ENCODE data around the gene PPP1R12B.

Gene PPP1R12B

GRCh38 chr1:202348509-202349205, at the start of gene PPP1R12B:
TSS of gene PPP1R12B (plus strand) at chr1:202348699. CDS start at chr1:202348852, 153 bp downstream.
- peak within 1 kb of the TSS; percentile 51 for H3K9ac ChIP-seq (ENCODE audit: low read depth, low read length)
- peaks cover 5% of the 10 kb centered on the region for H3K4me1 ChIP-seq (ENCODE audit: control insufficient read depth, insufficient read depth, low read length)
- H3K9me3 ChIP-seq (ENCODE audit: control insufficient read depth, insufficient read depth, low read length), result no peaks in the 10 kb centered on the region
- peak within 1 kb of the TSS; percentile 87 for H3K4me3 ChIP-seq (ENCODE audit: low read depth, low read length)
- H3K27me3 ChIP-seq (ENCODE audit: control insufficient read depth, insufficient read depth, low read length), result no peaks in the 10 kb centered on the region
- no peaks in the 10 kb centered on the region for H3K36me3 ChIP-seq (ENCODE audit: control insufficient read depth, insufficient read depth, low read length)

- no peaks in the 10 kb centered on the region for H3K36me3 ChIP-seq (ENCODE audit: control insufficient read depth, insufficient read depth, low read length)
Observed at GRCh38 chr1:202302166-202302565, 46.3 kb upstream of the PPP1R12B start.

GRCh38 chr1:202304375-202304774, 44.1 kb upstream of the PPP1R12B start:
- H3K36me3 ChIP-seq (ENCODE audit: control insufficient read depth, insufficient read depth, low read length), result no peaks in the 10 kb centered on the region
- no peaks in the 10 kb centered on the region for H3K4me1 ChIP-seq (ENCODE audit: control insufficient read depth, insufficient read depth, low read length)
- H3K27me3 ChIP-seq (ENCODE audit: control insufficient read depth, insufficient read depth, low read length), result no peaks in the 10 kb centered on the region
- H3K9ac ChIP-seq (ENCODE audit: low read depth, low read length), result no peak overlapping the region
- no peak overlapping the region for H3K4me3 ChIP-seq (ENCODE audit: low read depth, low read length)
- H3K9me3 ChIP-seq (ENCODE audit: control insufficient read depth, insufficient read depth, low read length), result no peaks in the 10 kb centered on the region

More at GRCh38 chr1:202302166-202302565, 46.3 kb upstream of the PPP1R12B start:
- H3K27me3 ChIP-seq (ENCODE audit: control insufficient read depth, insufficient read depth, low read length), result no peaks in the 10 kb centered on the region
- no peak overlapping the region for H3K9ac ChIP-seq (ENCODE audit: low read depth, low read length)
- no peaks in the 10 kb centered on the region for H3K9me3 ChIP-seq (ENCODE audit: control insufficient read depth, insufficient read depth, low read length)
- no peak overlapping the region for H3K4me3 ChIP-seq (ENCODE audit: low read depth, low read length)
- H3K4me1 ChIP-seq (ENCODE audit: control insufficient read depth, insufficient read depth, low read length), result no peaks in the 10 kb centered on the region

- Histone ChIP-seq H3K4me3 (ENCODE audit: low read depth, low read length) (no peak overlapping the region), H3K4me1 (ENCODE audit: control insufficient read depth, insufficient read depth, low read length) (no peaks in the 10 kb centered on the region), H3K9me3 (ENCODE audit: control insufficient read depth, insufficient read depth, low read length) (no peaks in the 10 kb centered on the region), H3K9ac (ENCODE audit: low read depth, low read length) (no peak overlapping the region), H3K27me3 (ENCODE audit: control insufficient read depth, insufficient read depth, low read length) (no peaks in the 10 kb centered on the region), H3K36me3 (ENCODE audit: control insufficient read depth, insufficient read depth, low read length) (no peaks in the 10 kb centered on the region)
Observed at GRCh38 chr1:202305168-202305567, 43.3 kb upstream of the PPP1R12B start.

- no peaks in the 10 kb centered on the region for H3K36me3 ChIP-seq (ENCODE audit: control insufficient read depth, insufficient read depth, low read length)
- no peak overlapping the region for H3K4me3 ChIP-seq (ENCODE audit: low read depth, low read length)
- H3K4me1 ChIP-seq (ENCODE audit: control insufficient read depth, insufficient read depth, low read length), result no peaks in the 10 kb centered on the region
- H3K27me3 ChIP-seq (ENCODE audit: control insufficient read depth, insufficient read depth, low read length), result no peaks in the 10 kb centered on the region
- no peak overlapping the region for H3K9ac ChIP-seq (ENCODE audit: low read depth, low read length)
- H3K9me3 ChIP-seq (ENCODE audit: control insufficient read depth, insufficient read depth, low read length), result no peaks in the 10 kb centered on the region
Observed at GRCh38 chr1:202306535-202307345, 41.8 kb upstream of the PPP1R12B start.

GRCh38 chr1:202310071-202310725, 38.3 kb upstream of the PPP1R12B start:
- Histone ChIP-seq H3K9ac (ENCODE audit: low read depth, low read length) (no peak overlapping the region), H3K4me3 (ENCODE audit: low read depth, low read length) (no peak overlapping the region), H3K36me3 (ENCODE audit: control insufficient read depth, insufficient read depth, low read length) (no peaks in the 10 kb centered on the region), H3K4me1 (ENCODE audit: control insufficient read depth, insufficient read depth, low read length) (no peaks in the 10 kb centered on the region), H3K9me3 (ENCODE audit: control insufficient read depth, insufficient read depth, low read length) (no peaks in the 10 kb centered on the region), H3K27me3 (ENCODE audit: control insufficient read depth, insufficient read depth, low read length) (no peaks in the 10 kb centered on the region)

GRCh38 chr1:202310746-202311145, 37.8 kb upstream of the PPP1R12B start:
- no peak overlapping the region for H3K4me3 ChIP-seq (ENCODE audit: low read depth, low read length)
- H3K4me1 ChIP-seq (ENCODE audit: control insufficient read depth, insufficient read depth, low read length), result peaks cover 2% of the 10 kb centered on the region
- no peaks in the 10 kb centered on the region for H3K9me3 ChIP-seq (ENCODE audit: control insufficient read depth, insufficient read depth, low read length)
- no peak overlapping the region for H3K9ac ChIP-seq (ENCODE audit: low read depth, low read length)
- H3K36me3 ChIP-seq (ENCODE audit: control insufficient read depth, insufficient read depth, low read length), result no peaks in the 10 kb centered on the region
- no peaks in the 10 kb centered on the region for H3K27me3 ChIP-seq (ENCODE audit: control insufficient read depth, insufficient read depth, low read length)

GRCh38 chr1:202311875-202312635, 36.4 kb upstream of the PPP1R12B start:
- H3K4me1 ChIP-seq (ENCODE audit: control insufficient read depth, insufficient read depth, low read length), result peaks cover 2% of the 10 kb centered on the region
- no peak overlapping the region for H3K4me3 ChIP-seq (ENCODE audit: low read depth, low read length)
- no peaks in the 10 kb centered on the region for H3K36me3 ChIP-seq (ENCODE audit: control insufficient read depth, insufficient read depth, low read length)
- H3K9me3 ChIP-seq (ENCODE audit: control insufficient read depth, insufficient read depth, low read length), result no peaks in the 10 kb centered on the region
- H3K27me3 ChIP-seq (ENCODE audit: control insufficient read depth, insufficient read depth, low read length), result no peaks in the 10 kb centered on the region
- H3K9ac ChIP-seq (ENCODE audit: low read depth, low read length), result no peak overlapping the region

GRCh38 chr1:202315576-202316168, 32.8 kb upstream of the PPP1R12B start:
- Histone ChIP-seq H3K27me3 (ENCODE audit: control insufficient read depth, insufficient read depth, low read length) (no peaks in the 10 kb centered on the region), H3K9ac (ENCODE audit: low read depth, low read length) (no peak overlapping the region), H3K36me3 (ENCODE audit: control insufficient read depth, insufficient read depth, low read length) (no peaks in the 10 kb centered on the region), H3K4me1 (ENCODE audit: control insufficient read depth, insufficient read depth, low read length) (peaks cover 2% of the 10 kb centered on the region), H3K9me3 (ENCODE audit: control insufficient read depth, insufficient read depth, low read length) (no peaks in the 10 kb centered on the region), H3K4me3 (ENCODE audit: low read depth, low read length) (no peak overlapping the region)

- peaks cover 2% of the 10 kb centered on the region for H3K4me1 ChIP-seq (ENCODE audit: control insufficient read depth, insufficient read depth, low read length)
- H3K27me3 ChIP-seq (ENCODE audit: control insufficient read depth, insufficient read depth, low read length), result no peaks in the 10 kb centered on the region
- H3K4me3 ChIP-seq (ENCODE audit: low read depth, low read length), result no peak overlapping the region
- H3K36me3 ChIP-seq (ENCODE audit: control insufficient read depth, insufficient read depth, low read length), result no peaks in the 10 kb centered on the region
- H3K9me3 ChIP-seq (ENCODE audit: control insufficient read depth, insufficient read depth, low read length), result no peaks in the 10 kb centered on the region
- H3K9ac ChIP-seq (ENCODE audit: low read depth, low read length), result no peak overlapping the region
Observed at GRCh38 chr1:202316186-202316585, 32.3 kb upstream of the PPP1R12B start.
